Sigmoid colon (tissue), 4 donors: ENCODE results near the gene TCF20.

Experiments
- CTCF ChIP-seq, 4 experiments: fragments of 450-650 bp in 3 of 4; fragments of 200-600 bp in 1 of 4; IDR thresholded peaks; one replicate each; pipeline ENCODE4 v1.5.1; 2016 to 2019; ENCODE audit warnings: antibody characterized with exemption in 4 of 4, mild to moderate bottlenecking in 3 of 4, moderate library complexity in 2 of 4
- EP300 ChIP-seq, 4 donors: sonication (generic); formaldehyde crosslinking; IDR thresholded peaks; one replicate each; pipeline ENCODE4 v1.6.1; 2017; ENCODE audit warnings: antibody characterized with exemption in 4 of 4
- POLR2A ChIP-seq, 2 donors: fragments of 450-650 bp; IDR thresholded peaks; one replicate each; pipeline ENCODE4 v1.6.1; 2016; ENCODE audit warnings: antibody characterized with exemption in 2 of 2, mild to moderate bottlenecking in 2 of 2, moderate library complexity in 2 of 2
- POLR2AphosphoS5 ChIP-seq, 4 donors: sonication (generic); formaldehyde crosslinking; IDR thresholded peaks; one replicate each; pipeline ENCODE4 v1.6.1; 2017; ENCODE audit warnings: antibody characterized with exemption in 4 of 4

GRCh38 chr22:42269432-42270175, 849 bp downstream of the TCF20 start:
- no peak for TF ChIP-seq CTCF (IDR thresholded peaks at IDR 0.05)
- no peak for TF ChIP-seq POLR2A (IDR thresholded peaks at IDR 0.05)
- TF ChIP-seq EP300 (IDR thresholded peaks at IDR 0.05): no peak
- TF ChIP-seq POLR2AphosphoS5 (IDR thresholded peaks at IDR 0.05): peak in 1 of 4 donors; percentile 13
